ENCODE data around the gene TIGD3.

DNA sequence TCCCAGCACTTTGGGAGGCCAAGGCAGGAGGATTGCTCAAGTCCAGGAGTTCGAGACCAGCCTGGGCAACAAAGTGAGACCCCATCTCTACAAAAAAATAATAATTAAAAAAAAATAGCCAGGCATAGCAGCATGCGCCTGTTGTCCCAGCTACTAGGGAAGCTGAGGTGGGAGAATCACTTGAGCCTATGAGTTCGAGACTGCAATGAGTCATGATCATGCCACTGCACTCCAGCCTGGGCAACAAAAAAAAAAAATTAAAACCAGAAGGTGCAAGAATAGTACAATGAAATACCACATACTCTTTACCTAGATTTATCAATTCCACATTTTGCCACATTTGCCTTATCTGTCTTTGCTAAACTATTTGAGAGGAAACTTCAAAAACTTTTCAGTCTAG lies 12.7 kb upstream of the TIGD3 start:
- TF ChIP-seq, protein P1, sequence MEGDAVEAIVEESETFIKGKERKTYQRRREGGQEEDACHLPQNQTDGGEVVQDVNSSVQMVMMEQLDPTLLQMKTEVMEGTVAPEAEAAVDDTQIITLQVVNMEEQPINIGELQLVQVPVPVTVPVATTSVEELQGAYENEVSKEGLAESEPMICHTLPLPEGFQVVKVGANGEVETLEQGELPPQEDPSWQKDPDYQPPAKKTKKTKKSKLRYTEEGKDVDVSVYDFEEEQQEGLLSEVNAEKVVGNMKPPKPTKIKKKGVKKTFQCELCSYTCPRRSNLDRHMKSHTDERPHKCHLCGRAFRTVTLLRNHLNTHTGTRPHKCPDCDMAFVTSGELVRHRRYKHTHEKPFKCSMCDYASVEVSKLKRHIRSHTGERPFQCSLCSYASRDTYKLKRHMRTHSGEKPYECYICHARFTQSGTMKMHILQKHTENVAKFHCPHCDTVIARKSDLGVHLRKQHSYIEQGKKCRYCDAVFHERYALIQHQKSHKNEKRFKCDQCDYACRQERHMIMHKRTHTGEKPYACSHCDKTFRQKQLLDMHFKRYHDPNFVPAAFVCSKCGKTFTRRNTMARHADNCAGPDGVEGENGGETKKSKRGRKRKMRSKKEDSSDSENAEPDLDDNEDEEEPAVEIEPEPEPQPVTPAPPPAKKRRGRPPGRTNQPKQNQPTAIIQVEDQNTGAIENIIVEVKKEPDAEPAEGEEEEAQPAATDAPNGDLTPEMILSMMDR (IDR thresholded peaks at IDR 0.05; ENCODE audit: low read depth, low read length, missing input control): no peak
- TF ChIP-seq GABPA (IDR thresholded peaks at IDR 0.05 in 1 of 2, conservative IDR thresholded peaks at IDR 0.05 in 1 of 2) (no peak), TAF1 (conservative IDR thresholded peaks at IDR 0.05) (no peak), RAD21 (IDR thresholded peaks at IDR 0.05) (no peak), HNF4G (IDR thresholded peaks at IDR 0.05) (no peak), MAX (IDR thresholded peaks at IDR 0.05) (no peak)

All from liver (tissue), 3 donors.